ENCODE measurements around the gene RPS13. TPM values are rescaled to one million over a fixed set of nuclear protein-coding genes. Genes with fewer than 3 reads are reported as not detected.
"Not testable (repeated sequence)": the region's sequence is repeated elsewhere in the genome, so short reads cannot be mapped to it uniquely, and the experiment has no call there.

Gene RPS13
- total RNA-seq, 1 experiment from 2014 or later = 1,340 TPM

DNA sequence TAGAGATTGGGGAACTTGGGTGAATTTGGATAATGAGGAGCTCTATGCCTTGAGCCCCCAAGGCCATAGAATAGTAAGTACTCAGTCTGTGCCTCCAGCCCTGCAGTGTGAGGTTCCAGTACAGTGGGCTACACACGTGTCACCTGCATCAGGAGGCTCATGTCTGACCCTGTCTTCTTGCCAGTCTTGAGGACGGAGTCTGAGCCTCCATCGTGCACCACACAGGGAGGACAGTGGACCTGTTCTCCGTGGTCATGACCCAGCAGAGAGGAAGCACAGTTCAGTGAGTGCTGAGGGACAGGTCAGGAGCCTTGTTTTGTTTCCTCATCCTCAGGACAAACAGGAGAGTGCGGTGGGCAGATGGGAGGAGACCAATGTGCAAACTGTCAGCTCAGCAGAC, 30.8 kb downstream of the RPS13 start:
- DNase-seq (ENCODE audit: low spot score) = no peak
- in situ Hi-C loops (cut with HindIII; ENCODE audit: low sequenced_read_pairs) = no loop called here

GRCh38 chr11:17036666-17037658, 40.5 kb downstream of the RPS13 start:
- DNase-seq (ENCODE audit: low spot score) = peak; percentile 2
- in situ Hi-C loops (cut with HindIII; ENCODE audit: low sequenced_read_pairs) = no loop called here

DNA sequence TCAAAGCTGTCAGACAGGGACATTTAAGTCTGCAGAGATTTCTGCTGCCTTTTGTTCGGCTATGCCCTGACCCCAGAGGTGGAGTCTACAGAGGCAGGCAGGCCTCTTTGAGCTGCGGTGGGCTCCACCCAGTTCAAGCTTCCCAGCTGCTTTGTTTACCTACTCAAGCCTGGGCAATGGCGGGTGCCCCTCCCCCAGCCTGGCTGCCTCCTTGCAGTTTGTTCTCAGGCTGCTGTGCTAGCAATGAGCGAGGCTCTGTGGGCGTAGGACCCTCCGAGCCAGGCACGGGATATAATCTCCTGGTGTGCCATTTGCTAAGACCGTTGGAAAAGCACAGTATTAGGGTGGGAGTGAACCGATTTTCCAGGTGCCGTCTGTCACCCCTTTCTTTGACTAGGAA, 43.4 kb downstream of the RPS13 start:
- DNase-seq (ENCODE audit: low spot score); in situ Hi-C loops (cut with HindIII; ENCODE audit: low sequenced_read_pairs): not testable (repeated sequence)

GRCh38 chr11:17026487-17027082, 50.9 kb downstream of the RPS13 start:
- in situ Hi-C loops (cut with HindIII; ENCODE audit: low sequenced_read_pairs) = no loop called here

DNA sequence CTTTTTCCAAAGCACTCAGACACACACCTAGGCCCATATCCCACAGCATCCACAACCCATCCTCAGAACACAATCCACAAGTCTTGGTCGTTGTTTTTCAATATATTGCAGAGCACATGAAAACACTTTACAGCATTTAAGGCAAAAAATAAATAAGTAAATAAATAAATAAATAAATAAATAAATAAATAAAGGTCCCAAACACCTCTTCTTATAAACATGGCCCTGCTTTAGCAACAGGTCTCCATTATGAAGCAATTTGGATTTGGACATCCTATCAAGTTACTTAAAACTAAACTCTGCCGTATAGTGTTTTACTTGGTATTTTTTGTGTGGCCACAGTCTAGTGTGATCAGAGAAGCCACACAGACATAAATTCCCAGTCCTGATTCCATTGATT, 52.5 kb downstream of the RPS13 start:
- no peak for DNase-seq (ENCODE audit: low spot score)
- in situ Hi-C loops (cut with HindIII; ENCODE audit: low sequenced_read_pairs) = no loop called here

More at GRCh38 chr11:17026487-17027082, 50.9 kb downstream of the RPS13 start:
- DNase-seq (ENCODE audit: low spot score) = no peak

Other genes with a start within 250 kb of the RPS13 start
- gene PLEKHA7, start 63.3 kb downstream of the RPS13 start, total RNA-seq (2014; rRNA removed; shearing (Covaris generic)) = 0.03 and 0.37 TPM in 2 replicates
- 42.0 and 79.1 TPM in 2 replicates for gene PIK3C2A, start 130.3 kb upstream of the RPS13 start, total RNA-seq (2014; rRNA removed; shearing (Covaris generic))
- gene NUCB2, start 199.1 kb upstream of the RPS13 start, total RNA-seq (2014; rRNA removed; shearing (Covaris generic)) = 5.6 and 19.7 TPM in 2 replicates

Measured in G401 (cell line).